NB4 (cell line): ENCODE measurements around the gene SPATA6L.
"Not testable (repeated sequence)": the region's sequence is repeated elsewhere in the genome, so short reads cannot be mapped to it uniquely, and the experiment has no call there.

Experiments used
- DNase-seq: peaks from one replicate; pipeline ENCODE4 v3.0.0; 2010; ENCODE audit warnings: low read depth
- H3K4me3 ChIP-seq: one replicate; pipeline ENCODE4 v1.5.1; 2011; ENCODE audit warnings: mild to moderate bottlenecking, low read depth, low read length, moderate library complexity
- CTCF ChIP-seq: IDR thresholded peaks from one replicate; pipeline ENCODE4 v1.5.1; 2012; ENCODE audit warnings: low read depth, low read length
- MYC ChIP-seq: IDR thresholded peaks from 2 replicates; pipeline ENCODE4 v1.6.1; 2011; ENCODE audit warnings: low read depth, low read length
- POLR2A ChIP-seq: IDR thresholded peaks from 2 replicates; pipeline ENCODE4 v1.6.1; 2011; ENCODE audit warnings: mild to moderate bottlenecking; ENCODE audit not compliant: insufficient read length; ENCODE audit errors: extremely low read depth
- TF ChIP-seq, protein P1 (sequence below): IDR thresholded peaks from 2 replicates; pipeline ENCODE4 v1.6.1; 2011; ENCODE audit warnings: low read depth, low read length

SPATA6L gene

GRCh38 chr9:4662989-4663792, 3.1 kb downstream of the SPATA6L start:
- DNase-seq: peak; percentile 29
- peak overlapping the region; percentile 80 for H3K4me3 ChIP-seq
- TF ChIP-seq, protein P1, sequence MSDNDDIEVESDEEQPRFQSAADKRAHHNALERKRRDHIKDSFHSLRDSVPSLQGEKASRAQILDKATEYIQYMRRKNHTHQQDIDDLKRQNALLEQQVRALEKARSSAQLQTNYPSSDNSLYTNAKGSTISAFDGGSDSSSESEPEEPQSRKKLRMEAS: no peak
- TF ChIP-seq MYC (no peak), POLR2A (no peak), CTCF (no peak)

GRCh38 chr9:4662108-4662988, 3.9 kb downstream of the SPATA6L start, which contains the start of gene PLPP6:
TSS of gene PLPP6 (plus strand) at chr9:4662294. CDS start at chr9:4662376, 82 bp downstream.
- TF ChIP-seq MYC: peak; percentile 68
- TF ChIP-seq POLR2A: peak; percentile 85
- TF ChIP-seq, protein P1: peak; percentile 48
- peak; percentile 59 for TF ChIP-seq CTCF
- peak within 1 kb of the TSS; percentile 80 for H3K4me3 ChIP-seq
- peak; percentile 93 for DNase-seq

DNA sequence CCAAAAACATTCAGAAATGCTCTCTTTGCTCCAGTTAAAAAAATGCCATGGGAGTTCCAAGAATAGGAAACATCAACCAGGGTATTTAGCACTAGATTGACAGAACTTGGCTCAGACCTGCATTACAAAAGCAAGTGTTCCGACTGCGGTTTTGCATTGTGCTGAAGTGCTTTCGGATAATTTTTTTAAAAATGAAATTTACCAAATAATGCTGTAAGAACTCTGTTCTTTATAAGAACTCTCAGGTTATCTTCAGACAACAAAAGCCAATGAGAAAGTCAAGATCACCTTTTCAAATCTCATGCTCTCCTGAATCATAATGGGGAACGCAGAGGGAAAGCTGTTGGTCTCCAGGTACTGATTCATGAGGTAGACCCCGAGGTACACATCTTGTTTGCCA, 4.7 kb downstream of the SPATA6L start:
- peak; percentile 56 for DNase-seq
- peak overlapping the region; percentile 80 for H3K4me3 ChIP-seq
- TF ChIP-seq CTCF (no peak), POLR2A (no peak), MYC (no peak)
- TF ChIP-seq, protein P1: no peak

GRCh38 chr9:4661165-4661564, 5.1 kb downstream of the SPATA6L start:
- peak overlapping the region; percentile 80 for H3K4me3 ChIP-seq
- TF ChIP-seq CTCF: no peak
- no peak for DNase-seq

- DNase-seq, H3K4me3 ChIP-seq: not testable (repeated sequence)
Observed at GRCh38 chr9:4660665-4661064, 5.6 kb downstream of the SPATA6L start.

GRCh38 chr9:4657426-4658159, 8.7 kb downstream of the SPATA6L start:
- DNase-seq: no peak
- no peak overlapping the region for H3K4me3 ChIP-seq
- TF ChIP-seq MYC: no peak
- TF ChIP-seq POLR2A: no peak
- TF ChIP-seq, protein P1: no peak
- no peak for TF ChIP-seq CTCF
